IMR-90 (cell line): ENCODE measurements around the gene ZBTB33.

ENCODE experiments used
- BHLHE40 ChIP-seq: fragments of 150-350 bp; IDR thresholded peaks from 2 replicates; pipeline ENCODE4 v1.6.1; 2016; ENCODE audit warnings: mild to moderate bottlenecking, low read depth, low read length
- FOS ChIP-seq: fragments of 150-350 bp; IDR thresholded peaks from 2 replicates; pipeline ENCODE4 v1.6.1; 2016; ENCODE audit warnings: low read depth, low read length
- MAZ ChIP-seq: IDR thresholded peaks from 2 replicates; pipeline ENCODE4 v1.6.1; 2012; ENCODE audit warnings: low read depth, mild to moderate bottlenecking, low read length, improper control_type of control experiment, moderate library complexity, borderline replicate concordance
- MXI1 ChIP-seq: IDR thresholded peaks from 2 replicates; pipeline ENCODE4 v1.6.1; 2012; ENCODE audit warnings: low read depth, mild to moderate bottlenecking, low read length, moderate library complexity, borderline replicate concordance
- NFE2L2 ChIP-seq: fragments of 150-350 bp; IDR thresholded peaks from 2 replicates; pipeline ENCODE4 v1.6.1; 2016; ENCODE audit warnings: low read depth, mild to moderate bottlenecking, low read length
- POLR2A ChIP-seq: IDR thresholded peaks from 2 replicates; pipeline ENCODE4 v1.6.1; 2012; ENCODE audit warnings: mild to moderate bottlenecking, low read depth, low read length
- RAD21 ChIP-seq: IDR thresholded peaks from 2 replicates; pipeline ENCODE4 v1.6.1; 2012; ENCODE audit warnings: low read length, improper control_type of control experiment
- RCOR1 ChIP-seq: IDR thresholded peaks from 2 replicates; pipeline ENCODE4 v1.6.1; 2012; ENCODE audit warnings: mild to moderate bottlenecking, low read length, improper control_type of control experiment; ENCODE audit not compliant: insufficient replicate concordance
- SMC3 ChIP-seq: fragments of 150-350 bp; IDR thresholded peaks from 2 replicates; pipeline ENCODE4 v1.6.1; 2016; ENCODE audit warnings: low read depth, mild to moderate bottlenecking, antibody characterized with exemption, low read length, moderate library complexity
- TF ChIP-seq, protein P1 (sequence below): conservative IDR thresholded peaks from 2 replicates; pipeline ENCODE4 v1.5.1; 2012; ENCODE audit warnings: mild to moderate bottlenecking, low read depth, low read length, improper control_type of control experiment

GRCh38 chrX:120253784-120254183, 3.2 kb downstream of the ZBTB33 start:
- TF ChIP-seq, protein P1, sequence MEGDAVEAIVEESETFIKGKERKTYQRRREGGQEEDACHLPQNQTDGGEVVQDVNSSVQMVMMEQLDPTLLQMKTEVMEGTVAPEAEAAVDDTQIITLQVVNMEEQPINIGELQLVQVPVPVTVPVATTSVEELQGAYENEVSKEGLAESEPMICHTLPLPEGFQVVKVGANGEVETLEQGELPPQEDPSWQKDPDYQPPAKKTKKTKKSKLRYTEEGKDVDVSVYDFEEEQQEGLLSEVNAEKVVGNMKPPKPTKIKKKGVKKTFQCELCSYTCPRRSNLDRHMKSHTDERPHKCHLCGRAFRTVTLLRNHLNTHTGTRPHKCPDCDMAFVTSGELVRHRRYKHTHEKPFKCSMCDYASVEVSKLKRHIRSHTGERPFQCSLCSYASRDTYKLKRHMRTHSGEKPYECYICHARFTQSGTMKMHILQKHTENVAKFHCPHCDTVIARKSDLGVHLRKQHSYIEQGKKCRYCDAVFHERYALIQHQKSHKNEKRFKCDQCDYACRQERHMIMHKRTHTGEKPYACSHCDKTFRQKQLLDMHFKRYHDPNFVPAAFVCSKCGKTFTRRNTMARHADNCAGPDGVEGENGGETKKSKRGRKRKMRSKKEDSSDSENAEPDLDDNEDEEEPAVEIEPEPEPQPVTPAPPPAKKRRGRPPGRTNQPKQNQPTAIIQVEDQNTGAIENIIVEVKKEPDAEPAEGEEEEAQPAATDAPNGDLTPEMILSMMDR, result no peak
- TF ChIP-seq MAZ, result no peak
- no peak for TF ChIP-seq POLR2A
- no peak for TF ChIP-seq MXI1
- TF ChIP-seq NFE2L2, result no peak
- TF ChIP-seq RCOR1, result no peak
- no peak for TF ChIP-seq BHLHE40
- TF ChIP-seq FOS, result no peak
- TF ChIP-seq RAD21, result no peak
- TF ChIP-seq SMC3, result no peak
